HCT116 (cell line): ENCODE data around the gene OR10A5. TPM values are rescaled to one million over a fixed set of nuclear protein-coding genes. Genes with fewer than 3 reads are reported as not detected.

Experiments used
- ATAC-seq: fragments of 200-7000 bp; cut with Tn5 transposase; 2 replicates; pipeline ENCODE4 v1.9.1; 2020; ENCODE audit warnings: mild to moderate bottlenecking, moderate library complexity
- BruUV-seq: library from RNA; stranded (reverse); fragments of 400-500 nt; replicated peaks from 2 replicates; lab custom pipeline; 2021; lab: Mats Ljungman, UMichigan
- CTCF ChIA-PET: fragments of 300-600 bp; sonication (Branson Sonifier 250); formaldehyde crosslinking; loops from one replicate; lab custom pipeline; 2021; ENCODE audit warnings: antibody characterized with exemption; lab: Charles Lee
- POLR2A ChIA-PET: fragments of 300-600, 350-600 bp; sonication (Branson Sonifier 250); formaldehyde crosslinking; loops from one replicate; lab custom pipeline; 2021; ENCODE audit warnings: antibody characterized with exemption; lab: Charles Lee
- RAD21 ChIA-PET, 2 experiments: fragments of 300-600 bp; sonication (Branson Sonifier 250); formaldehyde crosslinking; loops; one replicate each; lab custom pipeline; 2023; ENCODE audit warnings: low total read pairs in 2 of 2; ENCODE audit not compliant: uncharacterized antibody in 2 of 2, unreplicated experiment in 2 of 2, low non-redundant PET in 1 of 2; lab: Charles Lee
- DNase-seq: peaks from one replicate; pipeline ENCODE4 v3.0.0-alpha.2; 2010; ENCODE audit warnings: low read depth, low spot score
- H2AFZ ChIP-seq: fragments of 200-600 bp; shearing (Covaris generic), sonication (generic); 2 replicates; pipeline ENCODE4 v1.6.1; 2017; ENCODE audit warnings: low read depth, mixed run types, mixed read lengths, antibody characterized with exemption, low read length; ENCODE audit not compliant: poor library complexity, severe bottlenecking
- H3K27ac ChIP-seq: 2 replicates; pipeline ENCODE4 v1.5.1; 2012; ENCODE audit warnings: low read depth, low read length
- H3K27me3 ChIP-seq: fragments of 200-600 bp; sonication (generic); 2 replicates; pipeline ENCODE4 v1.6.1; 2016; ENCODE audit warnings: mixed run types, low read length, mixed read lengths; ENCODE audit not compliant: insufficient read depth
- H3K36me3 ChIP-seq, 2 experiments: fragments of 200-500 bp in 1 of 2; fragments of 200-600 bp in 1 of 2; sonication (Bioruptor generic) in 1 of 2; sonication (generic) in 1 of 2; 2 replicates each; pipeline versions ENCODE4 v1.5.1 to v1.6.1; 2014 to 2016; ENCODE audit warnings: low read length in 2 of 2, inconsistent platforms in 1 of 2, mixed read lengths in 1 of 2, mixed run types in 1 of 2; ENCODE audit not compliant: insufficient read depth in 2 of 2, control insufficient read depth in 1 of 2
- H3K4me1 ChIP-seq, 2 experiments: fragments of 200-600 bp in 1 of 2; sonication (generic) in 1 of 2; 2 replicates each; pipeline versions ENCODE4 v1.5.1 to v1.6.1; 2012 to 2017; ENCODE audit warnings: low read length in 2 of 2, inconsistent platforms in 1 of 2, mild to moderate bottlenecking in 1 of 2, mixed read lengths in 1 of 2, mixed run types in 1 of 2, moderate library complexity in 1 of 2; ENCODE audit not compliant: insufficient read depth in 2 of 2, control insufficient read depth in 1 of 2
- H3K4me2 ChIP-seq: fragments of 200-600 bp; sonication (generic); 2 replicates; pipeline ENCODE4 v1.6.1; 2017; ENCODE audit warnings: mixed run types, low read length, mixed read lengths
- H3K4me3 ChIP-seq, 2 experiments: fragments of 200-600 bp in 1 of 2; sonication (generic) in 1 of 2; replicated peaks in 1 of 2; 2 replicates each; pipeline ENCODE4 v1.5.1; 2011 to 2016; ENCODE audit warnings: low read length in 2 of 2, control low read depth in 1 of 2, low read depth in 1 of 2, mild to moderate bottlenecking in 1 of 2, mixed read lengths in 1 of 2, mixed run types in 1 of 2
- H3K79me2 ChIP-seq: fragments of 200-600 bp; sonication (generic); 2 replicates; pipeline ENCODE4 v1.6.1; 2017; ENCODE audit warnings: mild to moderate bottlenecking, mixed run types, low read length, moderate library complexity, mixed read lengths; ENCODE audit not compliant: insufficient read depth
- H3K9ac ChIP-seq: fragments of 200-600 bp; sonication (generic); 2 replicates; pipeline ENCODE4 v1.6.1; 2016; ENCODE audit warnings: low read length, mixed read lengths
- H3K9me2 ChIP-seq: fragments of 200-600 bp; sonication (generic), shearing (Covaris generic); 2 replicates; pipeline ENCODE4 v1.6.1; 2017; ENCODE audit warnings: mixed run types, mild to moderate bottlenecking, moderate library complexity; ENCODE audit not compliant: insufficient read depth
- H3K9me3 ChIP-seq, 2 experiments: fragments of 200-500 bp in 1 of 2; fragments of 200-600 bp in 1 of 2; sonication (Bioruptor generic) in 1 of 2; sonication (generic) in 1 of 2; 2 replicates each; pipeline ENCODE4 v1.6.1; 2014 to 2017; ENCODE audit warnings: low read length in 2 of 2, mixed read lengths in 2 of 2, inconsistent platforms in 1 of 2, low read depth in 1 of 2, mild to moderate bottlenecking in 1 of 2, mixed run types in 1 of 2, moderate library complexity in 1 of 2; ENCODE audit not compliant: control insufficient read depth in 1 of 2, insufficient read depth in 1 of 2
- H4K20me1 ChIP-seq: fragments of 200-600 bp; sonication (generic), shearing (Covaris generic); 2 replicates; pipeline ENCODE4 v1.6.1; 2017; ENCODE audit warnings: mixed run types, mild to moderate bottlenecking, moderate library complexity; ENCODE audit not compliant: insufficient read depth
- CEBPB ChIP-seq: IDR thresholded peaks from 2 replicates; pipeline ENCODE4 v1.6.1; 2012; ENCODE audit warnings: low read depth
- CTCF ChIP-seq, 3 experiments: fragments of 200-600 bp in 1 of 3; sonication (generic) in 1 of 3; IDR thresholded peaks in 2 of 3; conservative IDR thresholded peaks in 1 of 3; 2 replicates each; pipeline ENCODE4 v1.5.1; 2012 to 2017; ENCODE audit warnings: low read depth in 2 of 3, low read length in 2 of 3, antibody characterized with exemption in 1 of 3, borderline replicate concordance in 1 of 3, control low read depth in 1 of 3, mild to moderate bottlenecking in 1 of 3, mixed read lengths in 1 of 3, mixed run types in 1 of 3, moderate library complexity in 1 of 3; ENCODE audit not compliant: insufficient read depth in 1 of 3
- EGR1 ChIP-seq: IDR thresholded peaks from 2 replicates; pipeline ENCODE4 v1.6.1; 2012; ENCODE audit warnings: low read depth
- EZH2 ChIP-seq: fragments of 200-600 bp; sonication (generic); IDR thresholded peaks from 2 replicates; pipeline ENCODE4 v1.6.1; 2017; ENCODE audit warnings: antibody characterized with exemption, mixed run types
- FOSL1 ChIP-seq: IDR thresholded peaks from 2 replicates; pipeline ENCODE4 v1.6.1; 2012; ENCODE audit warnings: low read depth
- JUND ChIP-seq: IDR thresholded peaks from 2 replicates; pipeline ENCODE4 v1.6.1; 2012
- POLR2A ChIP-seq: IDR thresholded peaks from 2 replicates; pipeline ENCODE4 v1.7.0; 2011; ENCODE audit warnings: borderline replicate concordance; ENCODE audit not compliant: insufficient read depth, insufficient read length; ENCODE audit errors: extremely low read depth
- SP1 ChIP-seq: IDR thresholded peaks from 2 replicates; pipeline ENCODE4 v1.6.1; 2012; ENCODE audit warnings: low read depth
- SRF ChIP-seq: IDR thresholded peaks from 2 replicates; pipeline ENCODE4 v1.6.1; 2012; ENCODE audit warnings: low read depth
- TCF7L2 ChIP-seq: IDR thresholded peaks from 2 replicates; pipeline ENCODE4 v1.7.0; 2011; ENCODE audit warnings: borderline replicate concordance, inconsistent platforms; ENCODE audit not compliant: insufficient read depth, insufficient read length; ENCODE audit errors: extremely low read depth
- YY1 ChIP-seq: IDR thresholded peaks from 2 replicates; pipeline ENCODE4 v1.6.1; 2011; ENCODE audit warnings: low read length, low read depth, moderate library complexity, mild to moderate bottlenecking; ENCODE audit not compliant: insufficient replicate concordance; ENCODE audit errors: extremely low read depth
- ZFX ChIP-seq: fragments of 450-650 bp; IDR thresholded peaks from 2 replicates; pipeline ENCODE4 v1.6.1; 2017
- ZNF274 ChIP-seq: fragments of 200-500 bp; sonication (Bioruptor generic); IDR thresholded peaks from 2 replicates; pipeline ENCODE4 v1.6.1; 2014; ENCODE audit warnings: mild to moderate bottlenecking, low read depth, low read length, inconsistent platforms
- intact Hi-C: fragments of 100-400 bp; cut with micrococcal nuclease; formaldehyde crosslinking; loops from 2 replicates; pipeline ENCODE4 v1.10.0; 2022
- total RNA-seq: library from RNA; stranded (reverse); gene quantifications from one replicate; pipeline ENCODE4 v1.2.1, GENCODE V29; 2021; ENCODE audit not compliant: unreplicated experiment
- TF ChIP-seq, protein P1 (sequence below): IDR thresholded peaks from 2 replicates; pipeline ENCODE4 v1.6.1; 2012; ENCODE audit warnings: low read depth
- TF ChIP-seq, protein P2 (sequence below): IDR thresholded peaks from 2 replicates; pipeline ENCODE4 v1.6.1; 2011; ENCODE audit warnings: mild to moderate bottlenecking, low read length, moderate library complexity; ENCODE audit not compliant: insufficient replicate concordance; ENCODE audit errors: extremely low read depth

Gene OR10A5
- total RNA-seq, 1 experiment from 2014 or later, result not detected

DNA sequence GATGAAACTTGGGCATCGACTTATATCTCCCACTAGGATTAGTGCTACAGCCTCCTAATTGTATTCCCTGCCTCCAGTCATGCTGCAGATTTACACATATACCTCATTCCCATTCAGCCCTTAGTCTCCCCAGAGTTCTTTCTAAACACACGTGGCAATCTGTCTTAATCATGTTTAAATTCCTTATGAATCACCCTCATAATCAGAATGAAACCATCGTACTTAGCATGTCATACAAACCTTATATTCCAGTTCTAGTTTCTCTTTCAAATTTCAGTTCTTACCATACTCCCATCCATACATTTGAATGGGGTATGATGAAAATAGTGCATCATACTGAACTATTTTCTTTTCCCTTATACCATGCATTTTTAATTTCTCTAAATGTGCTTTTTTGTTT lies 11.4 kb downstream of the OR10A5 start:
- Histone ChIP-seq H2AFZ (no peak overlapping the region), H3K4me2 (no peak overlapping the region), H3K27ac (no peak overlapping the region), H3K4me3 (no peak overlapping the region), H3K9me3 (no peaks in the 10 kb centered on the region), H3K36me3 (no peaks in the 10 kb centered on the region), H3K27me3 (no peaks in the 10 kb centered on the region), H3K9me2 (no peaks in the 10 kb centered on the region), H4K20me1 (no peaks in the 10 kb centered on the region), H3K4me1 (no peaks in the 10 kb centered on the region), H3K9ac (no peak overlapping the region), H3K79me2 (no peaks in the 10 kb centered on the region)
- DNase-seq, result no peak
- no peak for ATAC-seq
- POLR2A ChIA-PET, result no interaction called here
- RAD21 ChIA-PET, result no interaction called here
- CTCF ChIA-PET, result no interaction called here
- intact Hi-C loops, result no loop called here
- BruUV-seq, result no TSS peak
- TF ChIP-seq ZFX (no peak), YY1 (no peak), POLR2A (no peak), ZNF274 (no peak), FOSL1 (no peak), JUND (no peak), CEBPB (no peak)
- TF ChIP-seq, protein P1, sequence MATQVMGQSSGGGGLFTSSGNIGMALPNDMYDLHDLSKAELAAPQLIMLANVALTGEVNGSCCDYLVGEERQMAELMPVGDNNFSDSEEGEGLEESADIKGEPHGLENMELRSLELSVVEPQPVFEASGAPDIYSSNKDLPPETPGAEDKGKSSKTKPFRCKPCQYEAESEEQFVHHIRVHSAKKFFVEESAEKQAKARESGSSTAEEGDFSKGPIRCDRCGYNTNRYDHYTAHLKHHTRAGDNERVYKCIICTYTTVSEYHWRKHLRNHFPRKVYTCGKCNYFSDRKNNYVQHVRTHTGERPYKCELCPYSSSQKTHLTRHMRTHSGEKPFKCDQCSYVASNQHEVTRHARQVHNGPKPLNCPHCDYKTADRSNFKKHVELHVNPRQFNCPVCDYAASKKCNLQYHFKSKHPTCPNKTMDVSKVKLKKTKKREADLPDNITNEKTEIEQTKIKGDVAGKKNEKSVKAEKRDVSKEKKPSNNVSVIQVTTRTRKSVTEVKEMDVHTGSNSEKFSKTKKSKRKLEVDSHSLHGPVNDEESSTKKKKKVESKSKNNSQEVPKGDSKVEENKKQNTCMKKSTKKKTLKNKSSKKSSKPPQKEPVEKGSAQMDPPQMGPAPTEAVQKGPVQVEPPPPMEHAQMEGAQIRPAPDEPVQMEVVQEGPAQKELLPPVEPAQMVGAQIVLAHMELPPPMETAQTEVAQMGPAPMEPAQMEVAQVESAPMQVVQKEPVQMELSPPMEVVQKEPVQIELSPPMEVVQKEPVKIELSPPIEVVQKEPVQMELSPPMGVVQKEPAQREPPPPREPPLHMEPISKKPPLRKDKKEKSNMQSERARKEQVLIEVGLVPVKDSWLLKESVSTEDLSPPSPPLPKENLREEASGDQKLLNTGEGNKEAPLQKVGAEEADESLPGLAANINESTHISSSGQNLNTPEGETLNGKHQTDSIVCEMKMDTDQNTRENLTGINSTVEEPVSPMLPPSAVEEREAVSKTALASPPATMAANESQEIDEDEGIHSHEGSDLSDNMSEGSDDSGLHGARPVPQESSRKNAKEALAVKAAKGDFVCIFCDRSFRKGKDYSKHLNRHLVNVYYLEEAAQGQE, result no peak

- POLR2A ChIA-PET, result no interaction called here
- Histone ChIP-seq H2AFZ (no peak within 1 kb of the TSS), H3K4me3 (no peak within 1 kb of the TSS), H3K9me3 (no peaks in the 10 kb centered on the region), H3K9ac (no peak within 1 kb of the TSS), H3K27me3 (no peaks in the 10 kb centered on the region), H3K4me2 (no peak within 1 kb of the TSS), H3K27ac (no peak within 1 kb of the TSS), H3K79me2 (no peaks in the 10 kb centered on the region), H3K36me3 (no peaks in the 10 kb centered on the region), H3K4me1 (no peaks in the 10 kb centered on the region), H4K20me1 (no peaks in the 10 kb centered on the region), H3K9me2 (no peaks in the 10 kb centered on the region)
- 0 out of 2 replicates have a peak, but pooled peaks have one; percentile 30 for ATAC-seq
- TF ChIP-seq TCF7L2 (no peak), SP1 (no peak), FOSL1 (no peak), EGR1 (no peak), EZH2 (no peak), SRF (no peak), CTCF (IDR thresholded peaks at IDR 0.05 in 2 of 3, conservative IDR thresholded peaks at IDR 0.05 in 1 of 3; ENCODE audit: borderline replicate concordance in 1 of 3, insufficient read depth in 1 of 3, low read depth in 2 of 3, low read length in 2 of 3) (no peak)
- TF ChIP-seq, protein P2, sequence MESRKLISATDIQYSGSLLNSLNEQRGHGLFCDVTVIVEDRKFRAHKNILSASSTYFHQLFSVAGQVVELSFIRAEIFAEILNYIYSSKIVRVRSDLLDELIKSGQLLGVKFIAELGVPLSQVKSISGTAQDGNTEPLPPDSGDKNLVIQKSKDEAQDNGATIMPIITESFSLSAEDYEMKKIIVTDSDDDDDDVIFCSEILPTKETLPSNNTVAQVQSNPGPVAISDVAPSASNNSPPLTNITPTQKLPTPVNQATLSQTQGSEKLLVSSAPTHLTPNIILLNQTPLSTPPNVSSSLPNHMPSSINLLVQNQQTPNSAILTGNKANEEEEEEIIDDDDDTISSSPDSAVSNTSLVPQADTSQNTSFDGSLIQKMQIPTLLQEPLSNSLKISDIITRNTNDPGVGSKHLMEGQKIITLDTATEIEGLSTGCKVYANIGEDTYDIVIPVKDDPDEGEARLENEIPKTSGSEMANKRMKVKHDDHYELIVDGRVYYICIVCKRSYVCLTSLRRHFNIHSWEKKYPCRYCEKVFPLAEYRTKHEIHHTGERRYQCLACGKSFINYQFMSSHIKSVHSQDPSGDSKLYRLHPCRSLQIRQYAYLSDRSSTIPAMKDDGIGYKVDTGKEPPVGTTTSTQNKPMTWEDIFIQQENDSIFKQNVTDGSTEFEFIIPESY, result no peak
- BruUV-seq, result no TSS peak
- intact Hi-C loops, result no loop called here
- CTCF ChIA-PET, result no interaction called here
- RAD21 ChIA-PET, result no interaction called here
- DNase-seq, result no peak
These were observed 17.5 kb downstream of the OR10A5 start, which contains the start of gene OR10A2 for GRCh38 chr11:6862961-6863360. Gene OR10A2 (plus strand): TSS chr11:6863057. CDS start chr11:6869755, 6,698 bp downstream.
